ENCODE data around the gene GNB1. TPM values are rescaled to one million over a fixed set of nuclear protein-coding genes. Genes with fewer than 3 reads are reported as not detected.

Gene GNB1
- total RNA-seq (2011; cell fraction: chromatin; rRNA removed; ENCODE audit: low replicate concordance), result 190 and 209 TPM in 2 replicates
- total RNA-seq (2011; cell fraction: nucleolus; rRNA removed), result 83.4 and 90.4 TPM in 2 replicates
- 169 and 203 TPM in 2 replicates for total RNA-seq (2011; cell fraction: nucleoplasm; rRNA removed)
- total RNA-seq (2014; rRNA removed) (46.9 and 60.9 TPM in 2 replicates), total RNA-seq (2014; rRNA removed; fragmentation: Illumina TruSeq; extraction: Trizol) (113 and 114 TPM in 2 replicates), total RNA-seq (2015; rRNA removed; fragmentation: Illumina TruSeq; extraction: Trizol) (106 and 111 TPM in 2 replicates), total RNA-seq (2021) (289 and 309 TPM in 2 replicates), polyA plus RNA-seq (2011; rRNA removed) (240 and 308 TPM in 2 replicates), polyA plus RNA-seq (2014; fragmentation: Illumina TruSeq; extraction: Trizol) (293 and 388 TPM in 2 replicates), polyA plus RNA-seq (2014; fragmentation: Nextera tagmentation; extraction: Ambion mirVana) (10 to 100 TPM; 34.3 to 45.1 TPM), polyA plus RNA-seq (2014; rRNA removed) (147 and 159 TPM in 2 replicates), polyA minus RNA-seq (2011; rRNA and poly(A)+ RNA removed) (343 and 352 TPM in 2 replicates), Bru-seq, nascent RNA (percentile 84 among the genes with signal in this experiment), BruChase-seq, experiment 1, labeled RNA remaining after a 2-hour chase (percentile 92 among the genes with signal in this experiment), BruChase-seq, experiment 2, labeled RNA remaining after a 6-hour chase (percentile 91 among the genes with signal in this experiment)
- 264 and 290 TPM in 2 replicates for polyA plus RNA-seq (2011; cell fraction: cytosol; rRNA removed)
- polyA plus RNA-seq (2011; cell fraction: nucleus; rRNA removed), result 160 and 176 TPM in 2 replicates
- polyA plus RNA-seq (2012), result 213 and 306 TPM in 2 replicates
- polyA minus RNA-seq (2011; cell fraction: cytosol; rRNA and poly(A)+ RNA removed), result 206 and 275 TPM in 2 replicates
- polyA minus RNA-seq (2011; cell fraction: nucleus; rRNA and poly(A)+ RNA removed), result 31.1 and 59.9 TPM in 2 replicates
- long read RNA-seq, experiment 1, transcript GNB1-209 (11 exons, 3,145 nt), result minor isoform, 113 of 1,499 reads
- long read RNA-seq, experiment 1, transcript GNB1-201 (12 exons, 3,132 nt), result major isoform, 947 of 1,499 reads
- long read RNA-seq, experiment 1, partial matches to known transcripts, result 110 of 1,499 reads
- long read RNA-seq, experiment 1, other reads (novel, unspliced or antisense), result 324 of 1,499 reads
- long read RNA-seq, experiment 2, transcript GNB1-201 (12 exons, 3,132 nt), result major isoform, 104 of 346 reads
- long read RNA-seq, experiment 2, transcript GNB1-209 (11 exons, 3,145 nt), result minor isoform, 14 of 346 reads
- long read RNA-seq, experiment 2, partial matches to known transcripts, result 21 of 346 reads
- long read RNA-seq, experiment 2, other reads (novel, unspliced or antisense), result 206 of 346 reads
- long read RNA-seq, experiment 3, transcript GNB1-201 (12 exons, 3,132 nt), result major isoform, 11 of 46 reads
- long read RNA-seq, experiment 3, partial matches to known transcripts, result 15 of 46 reads
- long read RNA-seq, experiment 3, other reads (novel, unspliced or antisense), result 17 of 46 reads

DNA sequence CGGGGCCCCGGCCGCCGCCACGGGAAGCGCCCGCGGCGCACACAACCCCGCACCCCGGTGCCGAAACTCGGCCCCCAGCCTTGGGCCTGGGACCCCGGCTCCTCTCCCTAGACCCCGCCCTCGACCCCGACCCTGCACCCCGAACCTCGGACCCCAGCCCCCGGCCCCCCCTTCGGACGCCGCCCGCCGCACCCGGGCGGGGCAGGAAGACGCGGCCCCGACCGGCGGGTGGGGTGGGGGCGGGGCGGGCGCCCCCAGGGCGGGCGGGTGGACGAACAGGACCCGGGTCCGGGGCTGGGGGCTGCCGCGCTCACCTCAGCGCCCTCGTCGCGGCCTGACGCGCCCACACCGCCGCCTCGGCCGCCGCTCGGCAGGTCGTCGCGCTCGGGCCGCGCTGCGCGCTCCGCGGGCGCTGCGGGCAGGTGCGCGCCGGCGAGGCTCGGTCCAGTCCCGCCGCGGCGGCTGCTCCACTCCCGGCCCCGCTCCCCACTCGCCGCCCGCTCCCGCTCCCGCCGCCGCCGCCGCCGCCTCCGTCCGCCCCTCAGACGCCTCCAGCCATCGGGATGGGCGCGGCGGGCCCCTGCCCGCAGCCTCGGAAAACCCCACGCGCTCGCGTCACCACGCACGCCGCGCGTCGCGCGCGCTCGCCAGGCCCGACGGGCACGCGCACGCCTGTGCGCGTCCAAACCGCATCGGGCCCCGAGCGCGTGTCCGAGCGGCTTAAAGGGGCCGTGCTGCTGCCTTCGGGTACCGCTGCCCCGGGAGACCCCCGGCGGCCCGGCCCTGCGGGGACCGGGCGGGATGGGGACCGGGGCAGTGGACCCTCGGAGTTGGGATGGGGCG, at the start of gene GNB1:
Gene GNB1, minus strand, starts transcription at position 582 of the 843 bp plus-strand sequence. CDS start 65,634 bp downstream, outside the sequence.
- Histone ChIP-seq H3K4me1 (replicated peaks in 1 of 2; ENCODE audit: control insufficient read depth in 2 of 2, insufficient read depth in 2 of 2, low read length in 2 of 2) (peaks cover 28 to 63% of the 10 kb centered on the region in 2 experiments), H3K4me3 (peak within 1 kb of the TSS; percentile 85), H2AFZ (ENCODE audit: low read depth, low read length) (peak within 1 kb of the TSS; percentile 93), H3K36me3 (ENCODE audit: control insufficient read depth, insufficient read depth, low read length) (peaks cover 15% of the 10 kb centered on the region), H3K27ac (ENCODE audit: extremely low read depth, low read depth, low read length) (peak within 1 kb of the TSS; percentile 97), H3K9me1 (ENCODE audit: control insufficient read depth, insufficient read depth, low read length) (peaks cover 3% of the 10 kb centered on the region), H4K20me1 (replicated peaks; ENCODE audit: control insufficient read depth, insufficient read depth, low read length) (peaks cover 19% of the 10 kb centered on the region), H3K9ac (ENCODE audit: insufficient read depth in 1 of 2, low read depth in 2 of 2, low read length in 2 of 2) (peak within 1 kb of the TSS; percentile 93 to 100), H3K27me3 (ENCODE audit: control insufficient read depth in 2 of 2, insufficient read depth in 2 of 2, low read length in 2 of 2) (peaks cover 0 to 9% of the 10 kb centered on the region in 2 experiments; a peak in 2 of 5 replicates), H3K9me3 (replicated peaks; ENCODE audit: control insufficient read depth, insufficient read depth, low read depth, low read length) (no peaks in the 10 kb centered on the region), H3K4me2 (ENCODE audit: insufficient read depth, low read length) (peak within 1 kb of the TSS; percentile 88), H3K79me2 (ENCODE audit: control insufficient read depth, insufficient read depth, low read length) (peaks cover 59% of the 10 kb centered on the region)
- FAIRE-seq, result peak; percentile 85
- no TSS peak for BruUV-seq (replicated peaks)
- under 1% methylated on average over 57 of the region's 137 CpGs for WGBS (ENCODE audit: insufficient coverage, low coverage, missing lambda C conversion rate)
- DNase-seq (ENCODE audit: extremely low read depth in 1 of 4, low spot score in 3 of 4), result peak; percentile 92 to 97 (median 94)
- POLR2A ChIA-PET, result interaction anchor here (1.3 kb wide), 1 partner anchor 10 kb away, joined by 8 read pairs; no protein-coding TSS in a partner anchor
- CTCF ChIA-PET (ENCODE audit: low intra/inter-chr PET ratio), result no interaction called here
- peak; percentile 64 for ATAC-seq
- intact Hi-C loops (cut with micrococcal nuclease), result no loop called here
- in situ Hi-C loops (cut with MboI), result no loop called here
- TF ChIP-seq NR4A1 (CRISPR knock-in tag; IDR thresholded peaks at IDR 0.05) (0 out of 2 replicates have a peak, but pooled peaks have one; percentile 28), NR4A1 (tag; IDR thresholded peaks at IDR 0.05) (peak; percentile 88), MNT (conservative IDR thresholded peaks at IDR 0.05) (0 out of 4 replicates have a peak, but pooled peaks of 1 of the 2 experiments have one; percentile 62), STAG1 (CRISPR knock-in tag; IDR thresholded peaks at IDR 0.05; ENCODE audit: borderline replicate concordance) (no peak), TBP (optimal IDR thresholded peaks at IDR 0.05; ENCODE audit: low read depth, low read length) (peak; percentile 69), ETS1 (conservative IDR thresholded peaks at IDR 0.05; ENCODE audit: control insufficient read depth, low read depth, low read length) (0 out of 2 replicates have a peak, but pooled peaks have one; percentile 10), MAFK (IDR thresholded peaks at IDR 0.05; ENCODE audit: low read length) (no peak)
- TF ChIP-seq, protein P1, sequence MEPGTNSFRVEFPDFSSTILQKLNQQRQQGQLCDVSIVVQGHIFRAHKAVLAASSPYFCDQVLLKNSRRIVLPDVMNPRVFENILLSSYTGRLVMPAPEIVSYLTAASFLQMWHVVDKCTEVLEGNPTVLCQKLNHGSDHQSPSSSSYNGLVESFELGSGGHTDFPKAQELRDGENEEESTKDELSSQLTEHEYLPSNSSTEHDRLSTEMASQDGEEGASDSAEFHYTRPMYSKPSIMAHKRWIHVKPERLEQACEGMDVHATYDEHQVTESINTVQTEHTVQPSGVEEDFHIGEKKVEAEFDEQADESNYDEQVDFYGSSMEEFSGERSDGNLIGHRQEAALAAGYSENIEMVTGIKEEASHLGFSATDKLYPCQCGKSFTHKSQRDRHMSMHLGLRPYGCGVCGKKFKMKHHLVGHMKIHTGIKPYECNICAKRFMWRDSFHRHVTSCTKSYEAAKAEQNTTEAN (CRISPR knock-in tag; IDR thresholded peaks at IDR 0.05), result no peak
